ENCODE results near the gene CEBPZ.
A peak's percentile ranks its signal among the peaks of the same experiment; 100 is the strongest.
"Not testable (repeated sequence)": the region's sequence is repeated elsewhere in the genome, so short reads cannot be mapped to it uniquely, and the experiment has no call there.

Gene CEBPZ

GRCh38 chr2:37231241-37232130, at the start of gene CEBPZ, which contains the start of gene NDUFAF7:
Gene CEBPZ (minus strand): TSS chr2:37231596. CDS start chr2:37231567, 29 bp downstream.
Gene NDUFAF7 (plus strand): TSS chr2:37231658. CDS start chr2:37231706, 48 bp downstream.
- peak; percentile 83 for DNase-seq

GRCh38 chr2:37276291-37276690, 44.9 kb upstream of the CEBPZ start:
- no peak for DNase-seq

- DNase-seq: no peak
These were observed 43.1 kb upstream of the CEBPZ start for GRCh38 chr2:37274359-37274965.

- no peak for DNase-seq
These were observed 40.1 kb upstream of the CEBPZ start for GRCh38 chr2:37271376-37272067.

GRCh38 chr2:37268111-37268510, 36.7 kb upstream of the CEBPZ start:
- DNase-seq: no peak

GRCh38 chr2:37267685-37268084, 36.3 kb upstream of the CEBPZ start:
- DNase-seq: no peak

- DNase-seq: no peak
These were observed 32.4 kb upstream of the CEBPZ start for GRCh38 chr2:37263839-37264238.

GRCh38 chr2:37262522-37262921, 31.1 kb upstream of the CEBPZ start:
- no peak for DNase-seq

- no peak for DNase-seq
These were observed 19.7 kb upstream of the CEBPZ start for GRCh38 chr2:37250869-37251740.

GRCh38 chr2:37246205-37246604, 14.8 kb upstream of the CEBPZ start:
- no peak for DNase-seq

- no peak for DNase-seq
These were observed 13.4 kb upstream of the CEBPZ start for GRCh38 chr2:37244755-37245154.

GRCh38 chr2:37244017-37244416, 12.6 kb upstream of the CEBPZ start:
- DNase-seq: no peak

- no peak for DNase-seq
These were observed 12.0 kb upstream of the CEBPZ start for GRCh38 chr2:37243435-37243834.

- peak; percentile 5 for DNase-seq
These were observed 936 bp upstream of the CEBPZ start for GRCh38 chr2:37232131-37232933.

- no peak for DNase-seq
These were observed 815 bp downstream of the CEBPZ start for GRCh38 chr2:37230581-37230980.

GRCh38 chr2:37228788-37229187, 2.6 kb downstream of the CEBPZ start:
- DNase-seq: no peak

GRCh38 chr2:37226863-37227262, 4.5 kb downstream of the CEBPZ start:
- no peak for DNase-seq

- DNase-seq: not testable (repeated sequence)
These were observed 6.3 kb downstream of the CEBPZ start for GRCh38 chr2:37225129-37225528.

- DNase-seq: no peak
These were observed 7.3 kb downstream of the CEBPZ start for GRCh38 chr2:37224063-37224462.

GRCh38 chr2:37223131-37223530, 8.3 kb downstream of the CEBPZ start:
- DNase-seq: no peak

- no peak for DNase-seq
These were observed 12.3 kb downstream of the CEBPZ start for GRCh38 chr2:37219046-37219445.

- no peak for DNase-seq
These were observed 16.1 kb downstream of the CEBPZ start for GRCh38 chr2:37215250-37215649.
